Tibial artery (tissue), 4 donors: ENCODE results near the gene RBM38.
A peak's percentile ranks its signal among the peaks of the same experiment; 100 is the strongest.

Experiments used
- DNase-seq, 2 donors: peaks; one replicate each; pipeline ENCODE4 v3.0.0-alpha.2; 2019
- H3K27ac ChIP-seq, 2 donors: fragments of 200-600 bp; sonication (generic) in 1 of 2; 1 replicate in 1 of 2; 2 replicates in 1 of 2; pipeline ENCODE4 v1.5.1; 2018 to 2019; ENCODE audit warnings: mild to moderate bottlenecking in 1 of 2
- H3K27me3 ChIP-seq, 2 donors: fragments of 200-600 bp; sonication (generic) in 1 of 2; one replicate each; pipeline versions ENCODE4 v1.5.1 to v1.6.0; 2016 to 2019
- H3K36me3 ChIP-seq, 3 donors: fragments of 200-600 bp; sonication (generic) in 2 of 3; one replicate each; pipeline ENCODE4 v1.5.1; 2016 to 2019; ENCODE audit warnings: mild to moderate bottlenecking in 2 of 3
- H3K4me1 ChIP-seq, 4 donors: fragments of 200-600 bp; sonication (generic) in 2 of 4; 1 replicate in 3 of 4; 2 replicates in 1 of 4; pipeline ENCODE4 v1.5.1; 2016 to 2019
- H3K4me3 ChIP-seq, 2 donors: fragments of 200-600 bp; sonication (generic) in 1 of 2; 1 replicate in 1 of 2; 2 replicates in 1 of 2; pipeline ENCODE4 v1.5.1; 2018 to 2019; ENCODE audit warnings: mild to moderate bottlenecking in 2 of 2
- H3K9me3 ChIP-seq, 3 donors: fragments of 200-600 bp; sonication (generic) in 1 of 3; one replicate each; pipeline ENCODE4 v1.5.1; 2016 to 2019
- CTCF ChIP-seq, 2 experiments: fragments of 200-600 bp in 1 of 2; fragments of 450-650 bp in 1 of 2; IDR thresholded peaks; one replicate each; pipeline ENCODE4 v1.5.1; 2017 to 2019; ENCODE audit warnings: antibody characterized with exemption in 2 of 2, mild to moderate bottlenecking in 1 of 2, moderate library complexity in 1 of 2
- intact Hi-C: fragments of 100-400 bp; cut with DNase I; formaldehyde crosslinking; loops from one replicate; pipeline ENCODE4 v1.15.0; 2023; ENCODE audit warnings: low total_unique reads

Gene RBM38

GRCh38 chr20:57386762-57387161 lies 4.4 kb upstream of the RBM38 start:
- Histone ChIP-seq H3K9me3 (no peaks in the 10 kb centered on the region), H3K27ac (no peak overlapping the region), H3K27me3 (no peaks in the 10 kb centered on the region), H3K4me1 (peaks cover 0 to 23% (median 12%) of the 10 kb centered on the region in 4 donors), H3K36me3 (peaks cover 0 to 18% (median 4%) of the 10 kb centered on the region in 3 donors), H3K4me3 (no peak overlapping the region)
- intact Hi-C loops, result loop anchor here (5.0 to 10.0 kb wide), 2 partner anchors 196 to 828 kb away; no protein-coding TSS in a partner anchor
- TF ChIP-seq CTCF (IDR thresholded peaks at IDR 0.05), result no peak
- DNase-seq, result no peak

- intact Hi-C loops, result loop anchor here (5.0 to 10.0 kb wide), 2 partner anchors 195 to 827 kb away; no protein-coding TSS in a partner anchor
- DNase-seq, result peak in 1 of 2 donors; percentile 15
- Histone ChIP-seq H3K36me3 (peaks cover 0 to 18% (median 4%) of the 10 kb centered on the region in 3 donors), H3K27me3 (no peaks in the 10 kb centered on the region), H3K27ac (no peak overlapping the region), H3K4me3 (no peak overlapping the region), H3K4me1 (peaks cover 0 to 28% (median 15%) of the 10 kb centered on the region in 4 donors), H3K9me3 (no peaks in the 10 kb centered on the region)
- TF ChIP-seq CTCF (IDR thresholded peaks at IDR 0.05), result no peak
These were observed 3.7 kb upstream of the RBM38 start for GRCh38 chr20:57387463-57387862.

- intact Hi-C loops, result loop anchor here (5.0 to 10.0 kb wide), 2 partner anchors 194 to 827 kb away; no protein-coding TSS in a partner anchor
- no peak for TF ChIP-seq CTCF (IDR thresholded peaks at IDR 0.05)
- Histone ChIP-seq H3K36me3 (peaks cover 0 to 18% (median 4%) of the 10 kb centered on the region in 3 donors), H3K4me3 (no peak overlapping the region), H3K9me3 (no peaks in the 10 kb centered on the region), H3K27me3 (no peaks in the 10 kb centered on the region), H3K4me1 (peaks cover 0 to 33% (median 18%) of the 10 kb centered on the region in 4 donors), H3K27ac (no peak overlapping the region)
- peak; percentile 16 to 59 for DNase-seq
These were observed 3.2 kb upstream of the RBM38 start for GRCh38 chr20:57387945-57388371.

- H3K36me3 ChIP-seq, result peaks cover 0 to 19% (median 4%) of the 10 kb centered on the region in 3 donors
- intact Hi-C loops, result loop anchor here (5.0 to 10.0 kb wide), 2 partner anchors 193 to 826 kb away; no protein-coding TSS in a partner anchor
- no peaks in the 10 kb centered on the region for H3K9me3 ChIP-seq
- peak overlapping the region; percentile 35 to 54 for H3K4me3 ChIP-seq
- peaks cover 0 to 45% (median 27%) of the 10 kb centered on the region in 4 donors for H3K4me1 ChIP-seq
- peak; percentile 80 to 90 for DNase-seq
- peak; percentile 25 to 35 for TF ChIP-seq CTCF (IDR thresholded peaks at IDR 0.05)
- no peaks in the 10 kb centered on the region for H3K27me3 ChIP-seq
- H3K27ac ChIP-seq, result peak overlapping the region; percentile 71 to 82
These were observed 2.1 kb upstream of the RBM38 start for GRCh38 chr20:57388953-57389694.

- TF ChIP-seq CTCF (IDR thresholded peaks at IDR 0.05), result no peak
- intact Hi-C loops, result loop anchor here (5.0 to 10.0 kb wide), 2 partner anchors 192 to 825 kb away; no protein-coding TSS in a partner anchor
- peak overlapping the region; percentile 35 to 54 for H3K4me3 ChIP-seq
- peak overlapping the region; percentile 71 to 82 for H3K27ac ChIP-seq
- no peaks in the 10 kb centered on the region for H3K9me3 ChIP-seq
- no peaks in the 10 kb centered on the region for H3K27me3 ChIP-seq
- DNase-seq, result peak; percentile 23 to 64
- H3K4me1 ChIP-seq, result peaks cover 0 to 53% (median 32%) of the 10 kb centered on the region in 4 donors
- H3K36me3 ChIP-seq, result peaks cover 0 to 15% (median 0%) of the 10 kb centered on the region in 3 donors
These were observed 1.2 kb upstream of the RBM38 start for GRCh38 chr20:57389695-57390603.
